HG03039 (cell line): ENCODE results near the gene CATSPER3.

Experiments
- ATAC-seq: cut with Tn5 transposase; IDR thresholded peaks from one replicate; pipeline ENCODE4 v1.9.1; 2021; ENCODE audit warnings: mild to moderate bottlenecking, moderate library complexity; ENCODE audit not compliant: unreplicated experiment

CATSPER3 gene

GRCh38 chr5:135028791-135029476 lies 61.2 kb downstream of the CATSPER3 start:
- no peak for ATAC-seq

- no peak for ATAC-seq
Observed at GRCh38 chr5:135029477-135030122, 61.9 kb downstream of the CATSPER3 start.

GRCh38 chr5:135030123-135030955 lies 62.6 kb downstream of the CATSPER3 start:
- ATAC-seq: no peak

GRCh38 chr5:135030956-135031812 lies 63.5 kb downstream of the CATSPER3 start:
- ATAC-seq: no peak

- ATAC-seq: no peak
Observed at GRCh38 chr5:135031813-135032694, 64.3 kb downstream of the CATSPER3 start.

- no peak for ATAC-seq
Observed at GRCh38 chr5:135032695-135032998, 64.9 kb downstream of the CATSPER3 start.

- no peak for ATAC-seq
Observed at GRCh38 chr5:135032999-135033861, 65.5 kb downstream of the CATSPER3 start.

GRCh38 chr5:135033901-135034235 lies 66.2 kb downstream of the CATSPER3 start, which contains the start of gene PITX1:
Gene PITX1, minus strand, starts transcription at chr5:135034228. Its CDS starts 347 bp downstream, at chr5:135033881.
- no peak for ATAC-seq

GRCh38 chr5:135034236-135034962 lies 66.7 kb downstream of the CATSPER3 start:
- ATAC-seq: no peak

GRCh38 chr5:135034963-135035677 lies 67.4 kb downstream of the CATSPER3 start:
- ATAC-seq: no peak

GRCh38 chr5:135035678-135036030 lies 67.9 kb downstream of the CATSPER3 start:
- no peak for ATAC-seq

GRCh38 chr5:135036405-135036804 lies 68.7 kb downstream of the CATSPER3 start:
- no peak for ATAC-seq

- ATAC-seq: no peak
Observed at GRCh38 chr5:135037519-135038204, 70.0 kb downstream of the CATSPER3 start.

GRCh38 chr5:135038205-135038812 lies 70.6 kb downstream of the CATSPER3 start:
- ATAC-seq: no peak

GRCh38 chr5:135038813-135039270 lies 71.1 kb downstream of the CATSPER3 start:
- no peak for ATAC-seq

GRCh38 chr5:135039271-135040033 lies 71.7 kb downstream of the CATSPER3 start:
- ATAC-seq: no peak
